ENCODE results near the gene ZDHHC9.

The ZDHHC9 gene

DNA sequence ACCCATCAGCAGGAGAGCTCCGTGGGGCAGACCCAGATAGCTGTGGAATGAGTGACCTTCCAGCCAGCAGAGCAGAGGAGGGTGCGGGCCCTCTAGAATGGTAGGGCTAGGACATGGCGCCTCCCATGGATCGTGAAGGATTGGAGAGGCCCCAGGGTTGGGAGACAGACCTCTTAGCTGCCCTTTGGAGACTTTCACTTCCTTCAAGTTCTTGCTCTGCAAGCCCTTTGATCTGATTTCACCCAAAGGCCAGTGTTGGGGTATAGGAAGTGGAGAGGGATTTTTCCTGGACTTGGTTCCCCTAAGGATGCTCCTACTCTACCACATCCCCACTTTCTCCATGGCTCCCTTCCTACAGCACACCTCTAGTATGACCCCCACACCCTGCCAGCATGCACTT is 61.0 kb downstream of the ZDHHC9 start:
- peaks cover 98% of the 10 kb centered on the region for H3K79me2 ChIP-seq (ENCODE audit: insufficient read depth, low read length)

DNA sequence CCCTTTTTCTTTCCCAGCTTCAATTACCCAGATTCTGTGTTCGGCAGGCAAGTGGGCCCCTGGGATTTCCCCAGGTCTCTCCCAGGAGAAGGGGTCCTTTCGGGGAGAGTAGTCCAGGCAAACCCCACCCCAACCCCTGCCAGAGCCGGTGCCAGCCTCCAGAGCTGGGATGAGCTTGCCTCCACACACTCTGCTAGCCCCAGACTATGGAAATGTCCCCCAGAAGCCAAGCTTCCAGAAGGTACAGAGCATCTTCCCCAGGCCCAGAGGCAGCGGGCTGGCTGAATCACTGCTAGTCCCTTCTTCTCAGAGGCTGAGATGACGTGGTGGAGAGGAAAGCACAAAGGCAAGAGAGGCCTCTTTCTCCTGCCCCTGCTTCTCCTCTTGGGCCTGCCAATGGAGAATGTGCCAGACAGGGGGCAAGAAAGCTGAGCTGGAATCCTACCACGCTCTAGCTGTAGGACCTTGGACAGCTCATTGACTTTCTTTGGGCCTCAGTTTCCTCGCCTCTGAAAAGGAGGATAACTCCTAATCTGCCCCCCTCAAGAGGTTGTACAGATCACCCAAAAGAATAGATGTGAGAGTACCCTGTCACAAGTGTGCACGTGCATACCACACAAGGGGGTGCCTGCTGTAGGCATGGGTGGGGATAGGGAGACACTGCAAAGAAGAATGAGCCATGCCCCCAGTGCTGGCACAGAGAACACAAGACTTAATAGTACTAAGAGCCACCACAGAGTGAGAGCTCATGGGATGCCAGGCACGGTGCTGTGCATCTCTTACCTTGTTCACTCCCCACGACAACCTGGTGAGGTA is 61.8 kb downstream of the ZDHHC9 start:
- TF ChIP-seq EZH2phosphoT487 (IDR thresholded peaks at IDR 0.05; ENCODE audit: borderline replicate concordance) (no peak), CTCF (conservative IDR thresholded peaks at IDR 0.05; ENCODE audit: low read length) (no peak)
- H3K27me3 ChIP-seq (ENCODE audit: insufficient read depth, low read length, poor library complexity, severe bottlenecking): peaks cover 8% of the 10 kb centered on the region
- H3K4me2 ChIP-seq (ENCODE audit: low read depth, low read length, poor library complexity, severe bottlenecking): peak overlapping the region; percentile 87
- peaks cover 3% of the 10 kb centered on the region; the same call in 1 of the 2 replicates for H3F3A ChIP-seq (ENCODE audit: low read depth)
- H3K36me3 ChIP-seq (ENCODE audit: insufficient read depth, low read length): peaks cover 24% of the 10 kb centered on the region
- H3K4me3 ChIP-seq (ENCODE audit: low read length, poor library complexity, severe bottlenecking): peak overlapping the region; percentile 96
- H3K9me3 ChIP-seq (ENCODE audit: insufficient read depth, low read depth, low read length): no peaks in the 10 kb centered on the region
- peaks cover 92% of the 10 kb centered on the region for H3K79me2 ChIP-seq (ENCODE audit: insufficient read depth, low read length)
- no peaks in the 10 kb centered on the region for H3K9me2 ChIP-seq (replicated peaks; ENCODE audit: low read depth, low read length)
- H2AFZ ChIP-seq (ENCODE audit: low read length): no peak overlapping the region
- peaks cover 45% of the 10 kb centered on the region for H3K4me1 ChIP-seq (ENCODE audit: insufficient read depth, low read length, poor library complexity, severe bottlenecking)
- H3K9ac ChIP-seq (ENCODE audit: low read depth, low read length, poor library complexity, severe bottlenecking): peak overlapping the region; percentile 95
- H4K20me1 ChIP-seq (ENCODE audit: insufficient read depth, low read length, poor library complexity, severe bottlenecking): peaks cover 47% of the 10 kb centered on the region

More for the DNA sequence above, 61.0 kb downstream of the ZDHHC9 start:
- Histone ChIP-seq H3K9ac (ENCODE audit: low read depth, low read length, poor library complexity, severe bottlenecking) (peak overlapping the region; percentile 95), H3K27me3 (ENCODE audit: insufficient read depth, low read length, poor library complexity, severe bottlenecking) (peaks cover 8% of the 10 kb centered on the region), H3K9me2 (replicated peaks; ENCODE audit: low read depth, low read length) (no peaks in the 10 kb centered on the region), H2AFZ (ENCODE audit: low read length) (no peak overlapping the region), H3F3A (ENCODE audit: low read depth) (peaks cover 3% of the 10 kb centered on the region; the same call in 1 of the 2 replicates), H4K20me1 (ENCODE audit: insufficient read depth, low read length, poor library complexity, severe bottlenecking) (peaks cover 55% of the 10 kb centered on the region), H3K4me1 (ENCODE audit: insufficient read depth, low read length, poor library complexity, severe bottlenecking) (peaks cover 44% of the 10 kb centered on the region), H3K9me3 (ENCODE audit: insufficient read depth, low read depth, low read length) (no peaks in the 10 kb centered on the region), H3K36me3 (ENCODE audit: insufficient read depth, low read length) (peaks cover 27% of the 10 kb centered on the region), H3K4me2 (ENCODE audit: low read depth, low read length, poor library complexity, severe bottlenecking) (peak overlapping the region; percentile 87), H3K4me3 (ENCODE audit: low read length, poor library complexity, severe bottlenecking) (peak overlapping the region; percentile 96)
- no peak for TF ChIP-seq EZH2phosphoT487 (IDR thresholded peaks at IDR 0.05; ENCODE audit: borderline replicate concordance)
- TF ChIP-seq CTCF (conservative IDR thresholded peaks at IDR 0.05; ENCODE audit: low read length): no peak

DNA sequence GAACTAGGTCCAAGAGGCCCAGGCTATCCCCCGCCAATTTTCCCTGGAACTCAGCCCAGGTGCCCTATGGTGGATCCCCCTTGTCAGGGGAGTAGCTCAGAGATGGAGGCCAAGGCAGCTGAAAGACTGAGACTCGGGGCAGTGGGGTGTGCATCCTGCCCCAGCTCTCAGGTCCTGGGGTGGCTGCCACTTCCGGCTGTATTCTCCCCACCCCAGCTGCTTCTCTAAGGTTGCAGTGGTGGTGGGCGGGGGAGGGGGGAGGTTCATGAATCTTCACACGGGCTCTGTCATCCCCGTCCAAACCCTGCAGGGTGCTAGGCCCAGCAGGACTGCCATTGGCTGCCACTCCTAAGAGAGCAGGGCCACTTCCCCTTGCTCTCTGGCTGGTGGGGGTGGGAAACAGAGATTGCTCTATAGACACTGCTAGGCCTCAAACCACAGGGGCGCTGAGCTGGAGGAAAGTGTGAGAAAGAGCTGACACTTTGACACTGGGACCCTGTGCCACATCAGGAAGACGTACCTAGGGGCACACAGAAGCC is 62.5 kb downstream of the ZDHHC9 start:
- peaks cover 86% of the 10 kb centered on the region for H3K79me2 ChIP-seq (ENCODE audit: insufficient read depth, low read length)
- H3K9me2 ChIP-seq (replicated peaks; ENCODE audit: low read depth, low read length): no peaks in the 10 kb centered on the region
- peak overlapping the region; percentile 87 for H3K4me2 ChIP-seq (ENCODE audit: low read depth, low read length, poor library complexity, severe bottlenecking)
- peak overlapping the region; percentile 96 for H3K4me3 ChIP-seq (ENCODE audit: low read length, poor library complexity, severe bottlenecking)
- H2AFZ ChIP-seq (ENCODE audit: low read length): no peak overlapping the region
- peaks cover 46% of the 10 kb centered on the region for H4K20me1 ChIP-seq (ENCODE audit: insufficient read depth, low read length, poor library complexity, severe bottlenecking)
- H3K36me3 ChIP-seq (ENCODE audit: insufficient read depth, low read length): peaks cover 24% of the 10 kb centered on the region
- no peak for TF ChIP-seq CTCF (conservative IDR thresholded peaks at IDR 0.05; ENCODE audit: low read length)
- TF ChIP-seq EZH2phosphoT487 (IDR thresholded peaks at IDR 0.05; ENCODE audit: borderline replicate concordance): no peak
- peak overlapping the region; percentile 95 for H3K9ac ChIP-seq (ENCODE audit: low read depth, low read length, poor library complexity, severe bottlenecking)
- H3K4me1 ChIP-seq (ENCODE audit: insufficient read depth, low read length, poor library complexity, severe bottlenecking): peaks cover 47% of the 10 kb centered on the region
- no peaks in the 10 kb centered on the region for H3K9me3 ChIP-seq (ENCODE audit: insufficient read depth, low read depth, low read length)
- H3K27me3 ChIP-seq (ENCODE audit: insufficient read depth, low read length, poor library complexity, severe bottlenecking): peaks cover 8% of the 10 kb centered on the region
- H3F3A ChIP-seq (ENCODE audit: low read depth): peaks cover 3% of the 10 kb centered on the region; the same call in 1 of the 2 replicates
